K562 (cell line): ENCODE results near the gene MLIP. TPM values are rescaled to one million over a fixed set of nuclear protein-coding genes. Genes with fewer than 3 reads are reported as not detected.

Experiments used
- ATAC-seq: fragments of 200-7000 bp; cut with Tn5 transposase; 3 replicates; pipeline ENCODE4 v1.9.1; 2020; ENCODE audit warnings: moderate library complexity
- BruUV-seq: library from RNA; stranded (reverse); fragments of 400-500 nt; replicated peaks from 2 replicates; lab custom pipeline; 2021; lab: Mats Ljungman, UMichigan
- CTCF ChIA-PET: fragments of 300-600 bp; formaldehyde crosslinking; extraction: SDS; loops from one replicate; lab custom pipeline; 2021; ENCODE audit warnings: low intra/inter-chr PET ratio; lab: Yijun Ruan, JAX
- POLR2A ChIA-PET: fragments of 300-600, 350-650 bp; sonication (Branson Sonifier 250); formaldehyde crosslinking; extraction: SDS; loops from one replicate; lab custom pipeline; 2021; ENCODE audit warnings: antibody characterized with exemption, inconsistent platforms; lab: Yijun Ruan, JAX
- DNase-seq, 4 experiments: peaks; one replicate each; pipeline versions ENCODE4 v3.0.0 to v3.0.0-alpha.2; 2011 to 2018; ENCODE audit warnings: low spot score in 3 of 4, mixed read lengths in 3 of 4; ENCODE audit errors: extremely low read depth in 1 of 4
- FAIRE-seq: peaks from 2 replicates; lab custom pipeline; 2011; peaks lifted over from hg19 to GRCh38; lab: Jason Lieb, UNC
- H2AFZ ChIP-seq: 2 replicates; pipeline ENCODE4 v1.6.0; 2011; ENCODE audit warnings: low read depth, low read length, control low read depth, inconsistent platforms
- H3K27ac ChIP-seq: fragments of 200-600 bp; 3 replicates; pipeline ENCODE4 v1.8.0; 2011; ENCODE audit warnings: low read depth, mild to moderate bottlenecking, control low read depth, inconsistent platforms, low read length, moderate library complexity, mixed read lengths; ENCODE audit errors: extremely low read depth
- H3K27me3 ChIP-seq, 2 experiments: fragments of 300-600 bp in 1 of 2; 2 replicates in 1 of 2; 3 replicates in 1 of 2; pipeline versions ENCODE4 v1.6.0 to v1.8.0; 2011; ENCODE audit warnings: inconsistent platforms in 2 of 2, low read length in 2 of 2, mild to moderate bottlenecking in 1 of 2, mixed read lengths in 1 of 2, moderate library complexity in 1 of 2; ENCODE audit not compliant: control insufficient read depth in 2 of 2, insufficient read depth in 2 of 2
- H3K36me3 ChIP-seq: fragments of 300-600 bp; 3 replicates; pipeline ENCODE4 v1.8.0; 2011; ENCODE audit warnings: mild to moderate bottlenecking, low read length, inconsistent platforms; ENCODE audit not compliant: control insufficient read depth, insufficient read depth
- H3K4me1 ChIP-seq, 2 experiments: fragments of 200-600 bp in 1 of 2; replicated peaks in 1 of 2; 2 replicates in 1 of 2; 3 replicates in 1 of 2; pipeline versions ENCODE4 v1.5.1 to v1.8.0; 2011; ENCODE audit warnings: inconsistent platforms in 2 of 2, low read length in 2 of 2, mild to moderate bottlenecking in 1 of 2, mixed read lengths in 1 of 2, moderate library complexity in 1 of 2; ENCODE audit not compliant: control insufficient read depth in 2 of 2, insufficient read depth in 2 of 2
- H3K4me2 ChIP-seq: 2 replicates; pipeline ENCODE4 v1.6.1; 2011; ENCODE audit warnings: low read length, control low read depth, inconsistent platforms, mixed read lengths; ENCODE audit not compliant: insufficient read depth
- H3K4me3 ChIP-seq: fragments of 200-600 bp; sonication (generic), shearing (Covaris generic); 2 replicates; pipeline ENCODE4 v1.5.1; 2016; ENCODE audit warnings: control low read depth, inconsistent platforms
- H3K79me2 ChIP-seq: fragments of 200-600 bp; 3 replicates; pipeline ENCODE4 v1.8.0; 2011; ENCODE audit warnings: low read length, inconsistent platforms; ENCODE audit not compliant: control insufficient read depth, insufficient read depth
- H3K9ac ChIP-seq, 2 experiments: 2 replicates each; pipeline versions ENCODE4 v1.6.0 to v1.6.1; 2011; ENCODE audit warnings: low read depth in 2 of 2, low read length in 2 of 2, control low read depth in 1 of 2, inconsistent platforms in 1 of 2, mild to moderate bottlenecking in 1 of 2, mixed read lengths in 1 of 2; ENCODE audit not compliant: insufficient read depth in 1 of 2
- H3K9me1 ChIP-seq: one replicate; pipeline ENCODE4 v1.6.0; 2011; ENCODE audit warnings: inconsistent platforms, mild to moderate bottlenecking, low read length, moderate library complexity; ENCODE audit not compliant: control insufficient read depth, insufficient read depth
- H3K9me3 ChIP-seq: replicated peaks from 2 replicates; pipeline ENCODE4 v1.5.1; 2011; ENCODE audit warnings: low read depth, low read length, inconsistent platforms; ENCODE audit not compliant: control insufficient read depth, insufficient read depth
- H4K20me1 ChIP-seq: replicated peaks from 2 replicates; pipeline ENCODE4 v1.6.1; 2011; ENCODE audit warnings: low read length, inconsistent platforms, mixed read lengths; ENCODE audit not compliant: control insufficient read depth, insufficient read depth
- CBX1 ChIP-seq: sonication (generic); IDR thresholded peaks from 2 replicates; pipeline ENCODE4 v1.6.1; 2016; ENCODE audit warnings: antibody characterized with exemption, low read depth, mild to moderate bottlenecking
- GABPA ChIP-seq: fragments of 200-800 bp; sonication (Bioruptor generic); conservative IDR thresholded peaks from 2 replicates; pipeline ENCODE4 v1.6.1; 2016; ENCODE audit warnings: low read depth, missing genetic modification characterization, missing compliant biosample characterization
- LCOR ChIP-seq: sonication (generic); formaldehyde crosslinking; IDR thresholded peaks from 2 replicates; pipeline ENCODE4 v1.8.0; 2022; ENCODE audit warnings: mild to moderate bottlenecking, missing genetic modification reagents
- SREBF1 ChIP-seq: fragments of 150-350 bp; IDR thresholded peaks from 2 replicates; pipeline ENCODE4 v1.6.1; 2014; ENCODE audit warnings: antibody characterized with exemption, low read depth, low read length, borderline replicate concordance
- TAF1 ChIP-seq: IDR thresholded peaks from 2 replicates; pipeline ENCODE4 v1.6.1; 2011; ENCODE audit warnings: mild to moderate bottlenecking, low read length, moderate library complexity; ENCODE audit not compliant: insufficient read depth, control insufficient read depth, severe bottlenecking; ENCODE audit errors: extremely low read depth
- YBX1 ChIP-seq: fragments of 450-650 bp; IDR thresholded peaks from 2 replicates; pipeline ENCODE4 v1.7.1; 2016; ENCODE audit warnings: mild to moderate bottlenecking
- ZBTB1 ChIP-seq: sonication (generic); formaldehyde crosslinking; IDR thresholded peaks from 2 replicates; pipeline ENCODE4 v1.8.1; 2023; ENCODE audit warnings: missing genetic modification reagents, low read depth, mild to moderate bottlenecking, borderline replicate concordance
- ZNF830 ChIP-seq: fragments of 250-450 bp; sonication (Bioruptor Pico); IDR thresholded peaks from 2 replicates; pipeline ENCODE4 v1.5.0; 2021; ENCODE audit warnings: mild to moderate bottlenecking
- WGBS: fragments of 100-300 bp; shearing (Covaris generic); methylation state at CpG from one replicate; pipeline ENCODE4 v1.1.6; 2016; ENCODE audit warnings: low coverage, mixed read lengths; ENCODE audit not compliant: insufficient coverage; ENCODE audit errors: missing lambda C conversion rate; 5-methylcytosine and 5-hydroxymethylcytosine counted together
- in situ Hi-C: fragments of 300-500 bp; cut with MboI; formaldehyde crosslinking; loops from 4 replicates; pipeline ENCODE4 v1.15.0; 2018; ENCODE audit warnings: inconsistent platforms, mixed read lengths
- intact Hi-C: fragments of 100-400 bp; cut with micrococcal nuclease; formaldehyde crosslinking; loops from 2 replicates; pipeline ENCODE4 v1.14.2; 2022
- polyA plus RNA-seq, 8 experiments: library from polyadenylated mRNA; depleted of rRNA in 4 of 8; stranded (reverse) in 5 of 8; unstranded in 3 of 8; fragments of >200 nt; fragmentation: Nextera tagmentation in 2 of 8; fragmentation: Illumina TruSeq in 1 of 8; extraction: Ambion mirVana in 2 of 8; extraction: Trizol in 1 of 8; gene quantifications; 2 replicates each; pipeline versions ENCODE4 v1.2.1 to v1.2.3, GENCODE V29; 2011 to 2014; ENCODE audit warnings: inconsistent platforms in 1 of 8, missing spikeins in 1 of 8
- total RNA-seq, 7 experiments: library from RNA; depleted of rRNA in 6 of 7; stranded (reverse); fragments of >200 nt in 6 of 7; fragmentation: Illumina TruSeq in 2 of 7; extraction: Trizol in 2 of 7; gene quantifications; 2 replicates each; pipeline versions ENCODE4 v1.2.1 to v1.2.3, GENCODE V29; 2011 to 2021; ENCODE audit warnings: low replicate concordance in 1 of 7
- TF ChIP-seq, protein P1 (sequence below): sonication (generic); formaldehyde crosslinking; IDR thresholded peaks from 2 replicates; pipeline ENCODE4 v1.9.0; 2022; ENCODE audit warnings: mild to moderate bottlenecking, missing genetic modification reagents
- TF ChIP-seq, protein P2 (sequence below), 2 experiments: fragments of 450-650 bp; conservative IDR thresholded peaks; 2 replicates each; pipeline ENCODE4 v1.6.1; 2017; ENCODE audit warnings: mild to moderate bottlenecking in 2 of 2, moderate library complexity in 2 of 2

MLIP gene
- total and polyA plus RNA-seq, 9 of the 15 experiments (the other 6 are each of a cell fraction or from before 2014, with no cell fraction given), result not detected

DNA sequence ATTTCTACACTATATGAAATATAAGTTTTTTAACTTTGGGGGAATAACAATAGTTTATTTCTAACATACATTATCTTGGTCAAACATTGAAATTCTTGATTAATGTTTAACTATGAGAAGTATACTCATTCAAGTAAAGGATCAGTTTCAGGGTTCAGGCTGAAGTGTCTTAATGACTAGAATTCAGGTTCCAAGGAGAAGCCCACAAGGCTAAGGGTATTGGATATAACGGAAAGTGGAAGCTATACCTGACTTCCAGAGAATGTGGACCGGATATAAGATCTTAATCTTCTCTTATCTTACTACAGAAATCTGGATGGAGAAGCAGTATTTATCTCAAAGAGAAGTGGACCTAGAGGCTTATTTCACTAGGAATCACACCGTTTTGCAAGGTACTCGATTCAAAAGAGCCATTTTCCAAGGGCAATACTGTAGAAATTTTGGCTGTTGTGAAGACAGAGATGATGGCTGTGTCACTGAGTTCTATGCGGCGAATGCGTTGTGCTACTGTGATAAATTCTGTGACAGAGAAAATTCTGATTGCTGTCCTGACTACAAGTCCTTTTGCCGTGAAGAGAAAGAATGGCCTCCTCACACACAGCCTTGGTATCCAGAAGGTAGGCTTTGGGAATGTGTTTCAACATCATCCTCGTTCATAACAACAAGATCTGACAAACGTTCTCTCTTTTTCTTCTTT lies 197.2 kb downstream of the MLIP start, which contains the start of gene TINAG:
Gene TINAG (plus strand): TSS at position 153 of the 697 bp plus-strand sequence. CDS start 110 bp downstream, at position 263.
- intact Hi-C loops, result no loop called here
- ATAC-seq, result no peak

DNA sequence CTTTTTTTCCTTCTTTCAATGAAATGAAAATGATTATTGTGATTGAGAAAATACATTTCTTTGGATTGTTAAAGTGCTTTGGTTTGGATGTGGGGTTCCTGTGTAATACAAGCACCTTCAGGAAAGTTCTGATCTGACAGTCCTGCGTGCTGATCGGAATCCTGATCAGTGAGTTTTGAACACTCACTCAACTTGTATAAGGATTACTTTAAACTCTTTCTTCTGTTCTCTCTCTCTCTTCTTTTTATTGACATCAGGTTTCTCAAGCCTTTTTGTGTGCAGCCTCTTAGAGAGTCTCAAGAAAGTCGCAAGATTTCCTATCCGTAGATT lies 197.7 kb downstream of the MLIP start:
- Histone ChIP-seq H3K36me3 (no peaks in the 10 kb centered on the region), H3K79me2 (no peaks in the 10 kb centered on the region), H3K9me3 (no peaks in the 10 kb centered on the region), H3K9ac (no peak overlapping the region), H3K4me2 (no peak overlapping the region), H3K27me3 (no peaks in the 10 kb centered on the region), H4K20me1 (no peaks in the 10 kb centered on the region), H3K4me1 (no peaks in the 10 kb centered on the region), H3K27ac (no peak overlapping the region), H2AFZ (no peak overlapping the region), H3K4me3 (no peak overlapping the region), H3K9me1 (no peaks in the 10 kb centered on the region)
- WGBS, result 2% methylated on average over 4 of the region's 4 CpGs
- ATAC-seq (no peak), FAIRE-seq (no peak), DNase-seq (no peak)
- intact Hi-C loops, result no loop called here
- CTCF ChIA-PET, result no interaction called here
- BruUV-seq, result no TSS peak
- POLR2A ChIA-PET, result no interaction called here
- in situ Hi-C loops, result no loop called here
- TF ChIP-seq, protein P1, sequence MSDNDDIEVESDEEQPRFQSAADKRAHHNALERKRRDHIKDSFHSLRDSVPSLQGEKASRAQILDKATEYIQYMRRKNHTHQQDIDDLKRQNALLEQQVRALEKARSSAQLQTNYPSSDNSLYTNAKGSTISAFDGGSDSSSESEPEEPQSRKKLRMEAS (CRISPR knock-in tag), result no peak
- no peak for TF ChIP-seq TAF1
- no peak for TF ChIP-seq CBX1
- no peak for TF ChIP-seq ZBTB1 (CRISPR knock-in tag)
- no peak for TF ChIP-seq YBX1
- TF ChIP-seq LCOR, result no peak
- no peak for TF ChIP-seq GABPA
- TF ChIP-seq, protein P2, sequence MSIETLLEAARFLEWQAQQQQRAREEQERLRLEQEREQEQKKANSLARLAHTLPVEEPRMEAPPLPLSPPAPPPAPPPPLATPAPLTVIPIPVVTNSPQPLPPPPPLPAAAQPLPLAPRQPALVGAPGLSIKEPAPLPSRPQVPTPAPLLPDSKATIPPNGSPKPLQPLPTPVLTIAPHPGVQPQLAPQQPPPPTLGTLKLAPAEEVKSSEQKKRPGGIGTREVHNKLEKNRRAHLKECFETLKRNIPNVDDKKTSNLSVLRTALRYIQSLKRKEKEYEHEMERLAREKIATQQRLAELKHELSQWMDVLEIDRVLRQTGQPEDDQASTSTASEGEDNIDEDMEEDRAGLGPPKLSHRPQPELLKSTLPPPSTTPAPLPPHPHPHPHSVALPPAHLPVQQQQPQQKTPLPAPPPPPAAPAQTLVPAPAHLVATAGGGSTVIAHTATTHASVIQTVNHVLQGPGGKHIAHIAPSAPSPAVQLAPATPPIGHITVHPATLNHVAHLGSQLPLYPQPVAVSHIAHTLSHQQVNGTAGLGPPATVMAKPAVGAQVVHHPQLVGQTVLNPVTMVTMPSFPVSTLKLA (conservative IDR thresholded peaks at IDR 0.05), result no peak

More for the DNA sequence above, 197.2 kb downstream of the MLIP start, which contains the start of gene TINAG:
- DNase-seq (no peak), FAIRE-seq (no peak)
- ChIA-PET CTCF (no interaction called here), POLR2A (no interaction called here)
- H2AFZ ChIP-seq, result no peak within 1 kb of the TSS
- no peaks in the 10 kb centered on the region for H3K79me2 ChIP-seq
- no peaks in the 10 kb centered on the region for H3K4me1 ChIP-seq
- H3K27ac ChIP-seq, result no peak within 1 kb of the TSS
- H4K20me1 ChIP-seq, result no peaks in the 10 kb centered on the region
- no TSS peak for BruUV-seq
- in situ Hi-C loops, result no loop called here
- no peak within 1 kb of the TSS for H3K4me2 ChIP-seq
- 1% methylated on average over 8 of the region's 10 CpGs for WGBS
- H3K9me3 ChIP-seq, result no peaks in the 10 kb centered on the region
- H3K9ac ChIP-seq, result no peak within 1 kb of the TSS
- no peaks in the 10 kb centered on the region for H3K27me3 ChIP-seq
- no peaks in the 10 kb centered on the region for H3K9me1 ChIP-seq
- TF ChIP-seq ZNF830 (CRISPR knock-in tag), result no peak
- no peak for TF ChIP-seq SREBF1
- H3K36me3 ChIP-seq, result no peaks in the 10 kb centered on the region
- H3K4me3 ChIP-seq, result no peak within 1 kb of the TSS
